NCI-H460 (cell line): Measurements from ENCODE around the gene SLC35G1. TPM values are rescaled to one million over a fixed set of nuclear protein-coding genes. Genes with fewer than 3 reads are reported as not detected.

Experiments used
- DNase-seq: peaks from one replicate; pipeline ENCODE4 v3.0.0-alpha.2; 2016; ENCODE audit warnings: low read depth; ENCODE audit errors: extremely low read depth
- total RNA-seq: library from RNA; depleted of rRNA; stranded (reverse); fragments of >200 nt; shearing (Covaris generic); gene quantifications from 2 replicates; pipeline ENCODE4 v1.2.3, GENCODE V29; 2014; rRNA removed

SLC35G1 gene
- total RNA-seq, 1 experiment from 2014 or later: 23.1 TPM

GRCh38 chr10:93941606-93942005, 47.8 kb downstream of the SLC35G1 start:
- DNase-seq: no peak

- DNase-seq: no peak
Measured at GRCh38 chr10:93945819-93946218, 52.0 kb downstream of the SLC35G1 start.

- no peak for DNase-seq
Measured at GRCh38 chr10:93947055-93947454, 53.3 kb downstream of the SLC35G1 start.

- no peak for DNase-seq
Measured at GRCh38 chr10:93947524-93947923, 53.7 kb downstream of the SLC35G1 start.

GRCh38 chr10:93951905-93952304, 58.1 kb downstream of the SLC35G1 start:
- DNase-seq: no peak

Other genes with a start within 250 kb of the SLC35G1 start
- gene FRA10AC1, start 191.4 kb upstream of the SLC35G1 start, total RNA-seq: 14.1 and 19.9 TPM in 2 replicates
- gene LGI1, start 136.0 kb upstream of the SLC35G1 start, total RNA-seq: 0.23 and 0.32 TPM in 2 replicates
- gene PLCE1, start 100.0 kb downstream of the SLC35G1 start, total RNA-seq: 0.23 and 0.32 TPM in 2 replicates